Sigmoid colon (tissue), 7 donors: ENCODE data around the gene INSIG1. TPM values are rescaled to one million over a fixed set of nuclear protein-coding genes. Genes with fewer than 3 reads are reported as not detected.

Experiments used
- DNase-seq: peaks from one replicate; pipeline ENCODE4 v3.0.0-alpha.2; 2019
- H3K27ac ChIP-seq, 4 donors: fragments of 200-600 bp; sonication (generic); one replicate each; pipeline ENCODE4 v1.5.1; 2016 to 2019; ENCODE audit warnings: mild to moderate bottlenecking in 1 of 4
- H3K27me3 ChIP-seq, 3 donors: fragments of 200-600 bp; sonication (generic); one replicate each; pipeline ENCODE4 v1.5.1; 2019; ENCODE audit warnings: mild to moderate bottlenecking in 1 of 3
- H3K36me3 ChIP-seq, 4 donors: fragments of 200-600 bp; sonication (generic); one replicate each; pipeline ENCODE4 v1.5.1; 2016 to 2019
- H3K4me1 ChIP-seq, 4 donors: fragments of 200-600 bp; sonication (generic); one replicate each; pipeline ENCODE4 v1.5.1; 2017 to 2019
- H3K4me3 ChIP-seq, 4 donors: fragments of 200-600 bp; sonication (generic); one replicate each; pipeline ENCODE4 v1.5.1; 2017 to 2019; ENCODE audit warnings: mild to moderate bottlenecking in 2 of 4, moderate library complexity in 1 of 4
- H3K9me3 ChIP-seq, 4 donors: fragments of 200-600 bp in 3 of 4; sonication (generic) in 3 of 4; one replicate each; pipeline versions ENCODE4 v1.5.1 to v1.6.1; 2013 to 2019
- CTCF ChIP-seq, 4 experiments: fragments of 450-650 bp in 3 of 4; fragments of 200-600 bp in 1 of 4; IDR thresholded peaks; one replicate each; pipeline ENCODE4 v1.5.1; 2016 to 2019; ENCODE audit warnings: antibody characterized with exemption in 4 of 4, mild to moderate bottlenecking in 3 of 4, moderate library complexity in 2 of 4
- EP300 ChIP-seq, 4 donors: sonication (generic); formaldehyde crosslinking; IDR thresholded peaks; one replicate each; pipeline ENCODE4 v1.6.1; 2017; ENCODE audit warnings: antibody characterized with exemption in 4 of 4
- POLR2A ChIP-seq, 2 donors: fragments of 450-650 bp; IDR thresholded peaks; one replicate each; pipeline ENCODE4 v1.6.1; 2016; ENCODE audit warnings: antibody characterized with exemption in 2 of 2, mild to moderate bottlenecking in 2 of 2, moderate library complexity in 2 of 2
- POLR2AphosphoS5 ChIP-seq, 4 donors: sonication (generic); formaldehyde crosslinking; IDR thresholded peaks; one replicate each; pipeline ENCODE4 v1.6.1; 2017; ENCODE audit warnings: antibody characterized with exemption in 4 of 4
- WGBS, 2 donors: extraction: QIAGEN DNeasy Blood & Tissue Kit; methylation state at CpG; one replicate each; pipeline ENCODE4 v1.1.7; 2013; 5-methylcytosine and 5-hydroxymethylcytosine counted together
- intact Hi-C: fragments of 100-400 bp; cut with DNase I; formaldehyde crosslinking; loops from one replicate; pipeline ENCODE4 v1.15.1; 2023
- polyA plus RNA-seq, 3 donors: library from polyadenylated mRNA; stranded (reverse); fragments of 200-250 nt; gene quantifications; one replicate each; pipeline ENCODE4 v1.2.3, GENCODE V29; 2013
- total RNA-seq, 4 donors: library from RNA; depleted of rRNA; stranded (reverse); fragments of >200 nt; gene quantifications; one replicate each; pipeline ENCODE4 v1.1.0, GENCODE V29; 2016
- donor health status: healthy with polysubstance abuse.
- donor health status: Bipolar disorder and iron deficiency.
- donor health status: healthy.

Gene INSIG1
- total and polyA plus RNA-seq, 7 donors = 22.2 to 102 (median 39.1) TPM

- H3K4me3 ChIP-seq = no peak overlapping the region
- DNase-seq = no peak
- intact Hi-C loops = no loop called here
- no peaks in the 10 kb centered on the region for H3K4me1 ChIP-seq
- H3K36me3 ChIP-seq = no peaks in the 10 kb centered on the region
- TF ChIP-seq POLR2AphosphoS5 (IDR thresholded peaks at IDR 0.05) (no peak), POLR2A (IDR thresholded peaks at IDR 0.05) (no peak), CTCF (IDR thresholded peaks at IDR 0.05) (no peak), EP300 (IDR thresholded peaks at IDR 0.05) (no peak)
- WGBS, 2 donors = 66 to 84% methylated on average over 20 of the region's 20 CpGs
- H3K27me3 ChIP-seq = no peaks in the 10 kb centered on the region
- H3K9me3 ChIP-seq = no peaks in the 10 kb centered on the region
- no peak overlapping the region for H3K27ac ChIP-seq
Measured at GRCh38 chr7:155269766-155270585, 27.7 kb upstream of the INSIG1 start.

- Histone ChIP-seq H3K27ac (no peak overlapping the region), H3K27me3 (peaks cover 0 to 3% (median 0%) of the 10 kb centered on the region in 3 donors), H3K9me3 (no peaks in the 10 kb centered on the region), H3K36me3 (no peaks in the 10 kb centered on the region), H3K4me3 (no peak overlapping the region), H3K4me1 (no peaks in the 10 kb centered on the region)
- no peak for DNase-seq
- 55 to 59% methylated on average over 3 of the region's 3 CpGs for WGBS, 2 donors
- intact Hi-C loops = no loop called here
- no peak for TF ChIP-seq EP300 (IDR thresholded peaks at IDR 0.05)
- TF ChIP-seq CTCF (IDR thresholded peaks at IDR 0.05) = no peak
- no peak for TF ChIP-seq POLR2A (IDR thresholded peaks at IDR 0.05)
- TF ChIP-seq POLR2AphosphoS5 (IDR thresholded peaks at IDR 0.05) = no peak
Measured at GRCh38 chr7:155270861-155271260, 26.8 kb upstream of the INSIG1 start.

- Histone ChIP-seq H3K4me3 (no peak overlapping the region), H3K27me3 (peaks cover 0 to 13% (median 5%) of the 10 kb centered on the region in 3 donors), H3K9me3 (no peaks in the 10 kb centered on the region), H3K27ac (peak overlapping the region in 2 of 4 donors; percentile 14), H3K4me1 (no peaks in the 10 kb centered on the region), H3K36me3 (no peaks in the 10 kb centered on the region)
- 76 to 82% methylated on average over 4 of the region's 4 CpGs for WGBS, 2 donors
- intact Hi-C loops = no loop called here
- no peak for TF ChIP-seq CTCF (IDR thresholded peaks at IDR 0.05)
- no peak for TF ChIP-seq POLR2A (IDR thresholded peaks at IDR 0.05)
- TF ChIP-seq EP300 (IDR thresholded peaks at IDR 0.05) = no peak
- TF ChIP-seq POLR2AphosphoS5 (IDR thresholded peaks at IDR 0.05) = no peak
- DNase-seq = no peak
Measured at GRCh38 chr7:155274633-155275355, 22.9 kb upstream of the INSIG1 start.

GRCh38 chr7:155276042-155276799 lies 21.5 kb upstream of the INSIG1 start:
- WGBS, 2 donors = 85 to 87% methylated on average over 19 of the region's 19 CpGs
- no peak for TF ChIP-seq POLR2A (IDR thresholded peaks at IDR 0.05)
- no peak for TF ChIP-seq POLR2AphosphoS5 (IDR thresholded peaks at IDR 0.05)
- TF ChIP-seq CTCF (IDR thresholded peaks at IDR 0.05) = no peak
- no peak for TF ChIP-seq EP300 (IDR thresholded peaks at IDR 0.05)
- DNase-seq = no peak
- Histone ChIP-seq H3K9me3 (no peaks in the 10 kb centered on the region), H3K4me3 (no peak overlapping the region), H3K27me3 (peaks cover 0 to 20% (median 5%) of the 10 kb centered on the region in 3 donors), H3K36me3 (no peaks in the 10 kb centered on the region), H3K27ac (no peak overlapping the region), H3K4me1 (no peaks in the 10 kb centered on the region)
- intact Hi-C loops = no loop called here
